Measurements from ENCODE around the gene HDAC4.

HDAC4 gene

DNA sequence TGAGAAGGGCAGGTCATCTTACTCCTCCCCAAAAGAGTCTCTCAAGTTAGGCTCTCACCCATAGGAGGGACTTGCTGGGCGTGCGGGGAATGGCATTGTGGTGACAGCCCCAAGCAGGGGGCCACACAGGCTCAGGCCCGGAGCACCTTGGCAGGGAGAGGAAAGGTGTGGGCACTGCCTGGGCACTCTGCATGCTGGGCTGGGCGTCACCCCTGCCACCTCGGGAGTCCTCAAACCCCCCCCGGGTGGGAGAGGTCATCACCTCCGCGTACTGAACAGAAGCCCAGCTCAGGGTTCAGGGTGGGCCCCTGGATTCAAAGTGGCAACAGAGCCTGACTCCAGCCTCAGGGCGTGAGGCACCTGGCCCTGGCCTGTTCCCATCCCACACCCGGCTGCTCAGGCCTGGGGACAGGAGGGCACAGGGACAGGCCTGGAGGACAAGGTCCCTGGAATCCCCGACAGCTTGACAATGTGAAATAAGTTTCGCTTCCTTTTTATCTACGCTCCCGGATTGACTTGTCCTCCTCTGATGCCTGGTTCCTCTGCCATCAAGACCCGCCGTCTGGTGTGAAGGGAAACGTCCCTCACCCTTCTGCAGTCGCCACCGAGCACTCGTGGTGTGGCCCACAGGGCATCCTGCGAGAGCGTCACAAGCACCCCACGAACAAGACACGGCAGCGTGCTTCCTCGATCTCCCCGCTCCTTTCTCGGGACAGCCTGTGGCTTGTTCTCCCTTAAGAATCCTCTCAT lies 97.8 kb downstream of the HDAC4 start:
- ATAC-seq (no peak), DNase-seq (no peak)
- Mint-ChIP-seq H3K9me3 (no peaks in the 10 kb centered on the region), H3K27me3 (peaks cover 17% of the 10 kb centered on the region), H3K27ac (peak overlapping the region in 1 of 2 donors; percentile 94), H3K4me1 (peaks cover 73% of the 10 kb centered on the region), H3K4me3 (peak overlapping the region; percentile 65 to 76)

DNA sequence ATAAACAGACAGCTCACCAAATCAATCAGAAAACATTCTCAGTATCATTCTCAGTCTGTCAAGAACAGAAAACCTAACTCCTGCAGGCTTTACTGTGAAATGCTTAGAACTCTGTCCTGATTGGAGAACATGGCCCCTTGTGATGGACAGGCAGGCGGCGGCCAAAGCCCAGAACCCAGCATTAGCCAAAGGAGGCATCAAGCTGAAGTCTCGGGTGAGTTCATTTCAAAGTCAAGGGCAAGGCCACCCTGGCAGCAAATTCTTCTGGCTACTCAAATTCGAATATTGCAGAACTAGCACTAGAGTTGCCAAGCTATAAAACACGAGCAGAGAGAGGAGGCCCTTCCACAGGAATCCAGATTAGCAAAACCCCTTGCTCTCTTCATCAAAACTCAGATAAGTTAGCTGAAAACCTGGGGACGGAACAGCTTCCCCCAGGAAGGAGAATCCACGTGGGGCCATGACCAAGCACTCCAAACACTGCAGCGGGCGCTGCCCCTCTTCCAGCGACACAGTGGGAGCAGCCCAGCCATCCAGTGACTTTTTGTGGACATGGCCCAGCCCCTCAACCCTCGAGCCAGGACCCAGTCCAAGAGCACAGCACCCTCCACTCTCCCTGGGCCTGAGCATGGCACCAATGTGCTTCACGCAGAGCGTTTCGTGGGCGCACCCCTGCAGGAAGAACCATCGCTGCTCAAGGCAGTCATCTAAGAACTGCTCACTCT lies 98.6 kb downstream of the HDAC4 start:
- Mint-ChIP-seq H3K9me3 (no peaks in the 10 kb centered on the region), H3K27ac (peak overlapping the region in 1 of 2 donors; percentile 85), H3K4me3 (no peak overlapping the region), H3K27me3 (peaks cover 17% of the 10 kb centered on the region), H3K4me1 (peaks cover 76% of the 10 kb centered on the region)
- DNase-seq (no peak), ATAC-seq (no peak)

DNA sequence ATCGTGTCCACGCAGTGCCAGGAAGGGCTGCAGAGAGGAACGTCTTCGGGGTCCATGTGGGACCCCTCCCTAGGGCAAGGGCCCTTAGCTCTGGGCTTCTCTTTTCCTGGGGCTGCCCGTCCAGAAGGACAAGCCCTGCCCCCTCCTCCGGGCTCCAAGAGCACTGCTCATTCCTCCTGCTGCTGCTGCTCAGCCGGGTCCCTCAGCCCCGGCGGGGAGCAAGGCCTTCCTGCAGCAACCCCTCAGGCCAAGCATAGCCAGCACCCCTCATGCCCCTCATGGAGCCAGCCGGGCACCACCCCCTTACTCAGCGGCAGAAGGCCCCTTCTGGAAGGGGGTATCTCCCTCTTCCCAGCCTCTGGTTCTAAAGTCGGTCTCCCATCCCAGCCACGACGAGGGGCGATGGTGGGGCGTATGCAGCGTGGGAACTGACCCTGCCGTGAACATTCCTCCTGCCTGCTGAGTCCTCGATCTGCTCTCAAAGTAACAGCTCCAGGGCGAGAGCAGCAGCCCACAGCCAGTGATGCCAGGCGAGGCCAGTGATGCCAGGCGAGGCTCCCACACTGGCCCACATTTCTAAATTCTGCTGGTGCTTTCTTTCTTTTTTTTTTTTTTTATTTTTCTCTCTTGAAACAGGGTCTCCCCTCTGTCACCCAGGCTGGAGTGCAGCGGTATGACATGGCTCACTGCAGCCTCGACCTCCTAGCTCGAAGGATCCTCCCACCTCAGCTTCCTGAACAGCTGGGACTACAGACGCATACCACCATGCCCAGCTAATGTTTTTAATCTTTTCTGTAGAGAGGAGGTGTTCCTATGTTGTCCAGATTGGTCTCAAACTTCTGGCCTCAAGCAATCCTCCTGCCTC lies 99.7 kb downstream of the HDAC4 start:
- DNase-seq (no peak), ATAC-seq (no peak)
- H3K9me3 Mint-ChIP-seq = no peaks in the 10 kb centered on the region
- no peak overlapping the region for H3K4me3 Mint-ChIP-seq
- no peak overlapping the region for H3K27ac Mint-ChIP-seq
- H3K27me3 Mint-ChIP-seq = peaks cover 21% of the 10 kb centered on the region
- peaks cover 84% of the 10 kb centered on the region for H3K4me1 Mint-ChIP-seq

DNA sequence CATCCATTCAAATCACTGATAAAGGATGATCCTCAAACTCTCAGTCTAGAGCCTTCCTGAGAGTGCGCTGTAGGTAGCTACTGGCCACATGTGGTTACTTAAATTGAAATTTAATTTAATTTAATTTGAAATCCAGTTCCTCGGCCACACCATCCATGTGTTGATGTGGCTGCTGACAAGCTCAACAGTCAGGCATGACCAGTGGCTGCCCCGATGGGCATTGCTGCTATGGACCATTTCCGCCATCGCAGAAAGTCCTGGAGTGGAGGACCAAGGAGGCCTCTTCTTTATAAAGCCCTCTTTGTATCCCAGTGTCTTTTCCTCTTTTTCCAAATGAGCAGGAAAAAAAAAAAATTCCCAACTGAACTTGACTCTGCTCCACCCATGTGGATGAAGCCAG lies 100.6 kb downstream of the HDAC4 start:
- ATAC-seq = no peak
- Mint-ChIP-seq H3K9me3 (no peaks in the 10 kb centered on the region), H3K4me3 (no peak overlapping the region), H3K27ac (peak overlapping the region in 1 of 2 donors; percentile 81), H3K27me3 (peaks cover 25% of the 10 kb centered on the region), H3K4me1 (peaks cover 88% of the 10 kb centered on the region)
- no peak for DNase-seq

DNA sequence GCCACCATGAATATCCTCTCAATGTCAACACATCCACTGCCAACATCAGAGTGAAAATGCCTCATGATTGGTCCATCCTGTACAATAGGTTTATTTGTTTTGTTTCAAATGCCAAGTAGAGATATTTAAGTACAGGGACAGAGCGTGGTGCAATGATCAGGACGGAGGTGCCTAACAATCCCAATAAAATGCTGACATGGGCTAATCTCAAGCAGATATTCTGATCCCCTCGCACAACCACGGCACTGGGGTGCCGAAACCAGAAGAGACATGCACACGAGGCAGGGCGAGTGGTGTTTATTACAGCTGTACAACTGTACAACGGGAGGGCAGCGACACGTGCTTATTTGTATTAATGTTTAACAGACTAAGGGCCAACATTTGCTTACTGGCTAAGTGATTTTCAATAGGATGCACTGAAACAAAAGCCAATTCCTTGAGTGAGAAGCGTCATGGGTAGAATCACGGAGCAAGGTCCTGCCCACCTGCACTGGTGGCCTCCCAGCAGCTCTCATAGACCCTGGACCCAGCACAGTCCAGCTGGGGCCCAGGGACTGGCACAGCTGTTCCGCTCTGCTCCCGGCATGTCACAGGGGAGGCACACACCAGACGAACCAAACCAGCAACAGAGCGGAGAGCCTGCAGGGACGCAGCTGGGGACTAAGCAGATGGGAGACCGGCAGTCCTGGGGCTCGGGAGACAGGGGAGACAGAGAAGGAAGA lies 101.4 kb downstream of the HDAC4 start:
- Mint-ChIP-seq H3K9me3 (no peaks in the 10 kb centered on the region), H3K27me3 (peaks cover 25% of the 10 kb centered on the region), H3K27ac (peak overlapping the region in 1 of 2 donors; percentile 93), H3K4me3 (no peak overlapping the region), H3K4me1 (peaks cover 88% of the 10 kb centered on the region)
- DNase-seq (no peak), ATAC-seq (no peak)

DNA sequence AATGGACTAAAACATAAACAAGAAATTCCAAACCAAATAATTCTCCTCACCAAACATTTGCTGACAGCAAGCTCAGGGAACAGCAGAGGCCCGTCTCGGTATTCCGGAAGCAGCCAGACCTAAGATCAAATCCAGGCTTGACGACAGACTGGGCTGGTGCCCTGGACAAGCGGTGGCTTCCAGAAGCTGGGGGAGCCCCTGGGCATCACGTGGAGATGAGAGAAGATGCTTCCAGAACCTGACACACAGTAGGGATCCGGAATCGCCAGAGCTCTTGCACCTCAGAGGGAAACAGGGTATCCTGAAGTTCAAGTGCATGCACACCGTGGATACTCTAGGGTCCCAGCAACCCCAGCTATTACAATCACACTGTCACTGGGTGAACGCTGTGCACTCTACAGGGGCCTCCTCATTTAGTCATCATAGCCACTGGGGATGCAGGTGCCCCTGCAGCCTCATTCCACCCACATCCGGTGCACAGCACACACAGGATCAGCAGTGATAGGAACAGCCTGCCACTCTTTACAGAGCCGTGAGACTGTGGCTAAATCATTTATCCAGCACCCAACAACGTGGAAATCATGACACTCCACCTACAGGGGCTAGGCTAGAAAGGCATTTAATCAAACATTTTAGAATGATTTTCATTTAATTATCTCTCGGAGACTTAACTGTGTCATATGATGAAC lies 102.6 kb downstream of the HDAC4 start:
- peaks cover 88% of the 10 kb centered on the region for H3K4me1 Mint-ChIP-seq
- H3K9me3 Mint-ChIP-seq = no peaks in the 10 kb centered on the region
- peaks cover 25% of the 10 kb centered on the region for H3K27me3 Mint-ChIP-seq
- peak overlapping the region; percentile 82 to 93 for H3K27ac Mint-ChIP-seq
- ATAC-seq (peak; percentile 92), DNase-seq (peak; percentile 66 to 84)
- peak overlapping the region; percentile 77 to 86 for H3K4me3 Mint-ChIP-seq

DNA sequence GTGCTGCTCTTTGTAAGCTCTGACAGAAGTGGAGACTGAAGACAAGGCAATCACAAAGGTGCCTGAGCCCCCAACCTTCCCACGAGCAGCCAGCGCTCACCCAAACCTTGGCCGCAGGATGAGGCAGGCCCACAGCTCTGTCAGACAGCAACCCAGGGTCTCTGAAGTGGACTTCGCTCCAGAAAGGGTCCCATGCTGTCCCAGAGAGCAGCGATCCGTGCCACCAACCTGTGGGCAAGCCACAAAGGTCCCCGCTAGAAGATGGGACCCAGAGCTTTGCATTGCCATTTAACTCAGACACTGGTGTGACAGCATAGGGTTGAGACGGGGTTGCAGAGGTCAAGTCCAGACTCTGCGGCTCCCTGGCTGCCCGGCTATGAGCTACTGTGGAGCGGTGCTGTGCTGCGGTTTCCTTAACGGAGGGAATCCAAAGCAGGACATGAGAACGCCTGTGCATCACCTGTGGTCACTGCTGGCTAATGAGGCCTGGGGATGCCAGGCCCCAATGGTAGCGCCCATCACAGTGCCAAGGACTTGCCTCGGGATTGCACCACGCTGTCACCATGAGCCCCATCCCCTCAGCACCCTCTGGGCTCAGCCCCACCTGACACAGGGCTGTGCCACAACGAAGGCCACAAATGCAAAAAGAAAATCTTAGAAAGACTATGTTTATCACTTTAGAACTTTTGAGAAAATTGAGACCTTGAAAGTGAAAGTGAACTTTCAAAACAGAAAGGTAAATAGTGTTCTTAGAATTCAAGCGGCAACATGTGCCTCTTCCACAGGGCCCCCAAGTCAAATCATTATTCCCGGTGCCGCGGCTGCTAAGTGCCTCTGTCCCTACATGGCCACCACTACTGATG lies 103.4 kb downstream of the HDAC4 start:
- Mint-ChIP-seq H3K9me3 (no peaks in the 10 kb centered on the region), H3K27me3 (peaks cover 20% of the 10 kb centered on the region), H3K4me3 (peak overlapping the region; percentile 77 to 86), H3K27ac (peak overlapping the region; percentile 77 to 93), H3K4me1 (peaks cover 85% of the 10 kb centered on the region)
- DNase-seq = no peak
- no peak for ATAC-seq

DNA sequence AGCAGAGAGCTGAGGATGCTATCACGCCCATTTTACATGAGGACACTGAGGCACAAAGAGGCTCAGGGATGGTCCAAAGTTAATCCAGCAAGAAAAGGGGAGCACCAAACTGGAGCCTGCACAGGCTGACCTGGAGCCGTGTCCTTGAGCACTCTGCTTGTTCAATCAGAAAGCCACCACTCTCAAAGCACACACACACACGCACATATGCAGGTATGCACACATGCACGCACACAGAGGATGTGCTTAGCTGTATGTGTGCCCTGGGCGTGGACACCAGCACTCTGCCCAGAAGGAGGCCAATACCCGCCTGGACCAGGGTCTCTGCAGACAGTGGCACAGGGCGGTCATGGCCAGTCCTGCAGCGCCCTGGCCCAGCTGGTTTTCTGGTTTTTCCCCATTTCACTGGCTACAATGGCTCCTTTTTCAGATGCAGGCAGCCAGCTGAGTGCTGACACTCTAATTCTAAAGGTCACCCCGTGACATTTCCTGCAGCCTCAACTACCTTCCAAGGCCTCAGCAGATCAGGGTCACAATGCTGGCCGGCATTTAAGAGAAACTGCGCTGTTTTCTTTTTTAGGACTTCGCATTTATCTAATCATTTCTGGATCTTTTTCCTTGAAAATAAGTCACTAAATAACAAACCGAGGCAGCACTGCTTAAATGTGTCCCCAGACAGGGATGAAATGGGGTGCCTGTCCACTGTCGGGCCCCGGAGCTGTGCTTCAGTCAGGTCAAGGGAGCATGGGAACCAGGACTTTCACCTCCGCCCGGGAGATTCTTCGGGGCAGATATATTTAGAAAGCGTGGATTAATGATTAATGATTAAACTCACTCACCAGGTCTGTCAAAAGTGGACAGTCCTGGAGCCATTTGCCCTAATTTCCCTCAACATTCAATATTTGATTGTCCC lies 104.5 kb downstream of the HDAC4 start:
- ATAC-seq = no peak
- Mint-ChIP-seq H3K27me3 (peaks cover 14% of the 10 kb centered on the region), H3K4me3 (peak overlapping the region; percentile 66 to 86), H3K9me3 (no peaks in the 10 kb centered on the region), H3K4me1 (peaks cover 78% of the 10 kb centered on the region), H3K27ac (peak overlapping the region in 1 of 2 donors; percentile 76)
- no peak for DNase-seq

DNA sequence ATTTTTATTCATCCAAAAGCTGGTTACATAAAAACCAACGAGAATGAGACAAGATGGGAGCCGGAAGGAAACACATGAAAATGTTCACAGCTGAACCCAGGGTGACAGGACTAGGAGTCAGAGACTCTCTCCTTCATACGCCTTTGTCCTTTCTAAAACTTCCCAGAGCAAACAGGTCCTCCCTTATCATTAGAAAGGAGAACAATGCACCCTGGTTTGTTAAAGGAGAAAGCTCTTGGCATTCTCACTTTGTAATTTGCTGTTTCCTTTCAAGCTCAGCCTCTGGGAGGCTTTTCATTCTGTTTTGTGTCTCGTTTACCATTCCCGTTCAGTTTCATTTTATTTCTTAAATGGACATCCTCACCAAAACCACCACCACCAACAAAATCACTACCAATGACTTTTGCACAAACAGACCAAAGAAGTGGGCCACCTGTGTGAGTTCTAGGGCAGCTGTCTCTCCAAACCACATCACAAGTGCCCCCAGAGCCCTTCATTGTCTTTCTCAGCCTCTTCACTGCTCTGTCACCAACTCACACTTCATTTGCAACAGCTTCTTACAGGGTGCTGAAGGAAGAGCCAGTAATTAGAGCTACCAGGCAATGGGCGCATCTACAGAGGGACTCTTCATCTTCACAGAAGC lies 105.3 kb downstream of the HDAC4 start:
- no peak for DNase-seq
- Mint-ChIP-seq H3K9me3 (no peaks in the 10 kb centered on the region), H3K27ac (peak overlapping the region in 1 of 2 donors; percentile 76), H3K4me3 (peak overlapping the region; percentile 66 to 71), H3K4me1 (peaks cover 70% of the 10 kb centered on the region), H3K27me3 (peaks cover 8% of the 10 kb centered on the region)
- no peak for ATAC-seq

DNA sequence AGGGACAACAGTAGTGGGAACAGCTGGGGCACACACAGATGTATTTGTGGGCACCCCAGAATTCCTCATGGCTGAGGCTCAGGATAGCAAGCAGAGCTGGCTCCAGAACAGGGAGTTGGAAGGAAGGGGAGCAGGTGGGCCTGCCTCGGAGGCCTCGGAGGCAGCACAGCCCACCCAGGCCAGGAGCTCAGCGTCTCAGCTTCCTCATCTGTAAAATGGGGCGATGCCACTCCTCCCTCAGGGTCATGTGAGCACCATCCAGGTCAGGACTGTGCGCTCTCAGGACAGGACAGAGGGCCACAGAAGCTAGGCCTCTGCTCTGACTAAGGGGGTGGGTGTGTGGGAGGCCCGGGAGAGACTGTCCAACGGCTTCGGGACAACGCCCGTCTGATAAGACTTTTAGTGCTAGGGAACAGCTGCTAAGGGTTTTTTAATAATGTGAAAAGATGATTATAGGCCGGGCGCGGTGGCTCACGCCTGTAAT lies 106.2 kb downstream of the HDAC4 start:
- DNase-seq = no peak
- Mint-ChIP-seq H3K4me3 (peak overlapping the region; percentile 88), H3K9me3 (no peaks in the 10 kb centered on the region), H3K27ac (peak overlapping the region in 1 of 2 donors; percentile 97), H3K27me3 (peaks cover 8% of the 10 kb centered on the region), H3K4me1 (peaks cover 70% of the 10 kb centered on the region)
- ATAC-seq = no peak

DNA sequence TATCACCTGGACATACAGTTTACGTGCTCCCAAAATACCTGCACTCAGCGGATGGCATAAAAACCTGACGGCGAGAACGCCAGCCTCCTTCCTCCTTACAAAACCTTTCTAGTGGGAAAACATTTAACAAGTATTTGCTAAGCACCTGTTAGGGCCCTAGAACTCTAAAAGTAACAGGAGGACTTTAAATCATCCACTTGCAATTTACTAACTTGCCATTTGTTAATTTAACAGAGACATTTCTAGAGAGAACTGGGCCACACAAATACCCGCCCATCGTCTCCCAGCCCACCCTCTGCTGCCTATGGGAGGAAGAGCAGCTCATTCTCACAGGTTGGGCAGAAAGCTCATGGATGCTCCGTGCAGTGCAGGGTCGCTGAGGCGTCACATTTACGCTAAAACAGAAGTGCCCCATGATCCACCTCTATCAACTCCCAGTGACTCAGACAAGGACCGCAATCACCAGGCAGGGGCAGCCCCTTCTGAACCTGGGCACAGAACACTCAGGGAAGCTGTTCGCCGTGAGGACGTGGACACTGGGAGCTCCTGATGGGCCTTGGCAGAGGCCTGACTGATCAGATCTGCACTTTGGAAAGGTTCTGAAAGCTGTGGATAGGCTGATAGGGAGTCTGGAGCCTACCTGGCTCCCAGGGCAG lies 106.9 kb downstream of the HDAC4 start:
- peaks cover 65% of the 10 kb centered on the region for H3K4me1 Mint-ChIP-seq
- peak; percentile 82 for ATAC-seq
- H3K4me3 Mint-ChIP-seq = peak overlapping the region; percentile 88

More for the DNA sequence above, 106.9 kb downstream of the HDAC4 start:
- Mint-ChIP-seq H3K9me3 (no peaks in the 10 kb centered on the region), H3K27me3 (peaks cover 8% of the 10 kb centered on the region), H3K27ac (peak overlapping the region; percentile 95 to 97)
- peak; percentile 52 to 83 for DNase-seq

Measured in stimulated activated naive CD8-positive, alpha-beta T cell treated with anti-CD3 and anti-CD28 coated beads, Interleukin-15, amount 100 ng/mL, for 72 hours (primary cell).